ENCODE measurements around the gene CLCN2.

Gene CLCN2

GRCh38 chr3:184299488-184300377 lies 61.7 kb downstream of the CLCN2 start:
- no peak for TF ChIP-seq CTCF (conservative IDR thresholded peaks at IDR 0.05; ENCODE audit: low read depth, low read length)
- no peaks in the 10 kb centered on the region for H4K20me1 ChIP-seq (ENCODE audit: insufficient read depth)
- peak overlapping the region; percentile 44 for H3K27ac ChIP-seq
- H3K4me3 ChIP-seq (IDR thresholded peaks at IDR 0.05; ENCODE audit: insufficient read depth, low read depth, low read length): peak overlapping the region; percentile 81
- H3K4me2 ChIP-seq: peak overlapping the region; percentile 100
- H2AFZ ChIP-seq (ENCODE audit: low read depth): peak overlapping the region; percentile 28; the same call in 1 of the 2 replicates
- peaks cover 25% of the 10 kb centered on the region; the same call in 1 of the 2 replicates for H3K36me3 ChIP-seq (ENCODE audit: insufficient read depth)
- H3K4me1 ChIP-seq (ENCODE audit: low read depth, poor library complexity, severe bottlenecking): peaks cover 12% of the 10 kb centered on the region
- peak overlapping the region; percentile 72 for H3K9ac ChIP-seq
- H3K27me3 ChIP-seq (ENCODE audit: insufficient read depth, low read depth): no peaks in the 10 kb centered on the region
- peaks cover 27% of the 10 kb centered on the region for H3K79me2 ChIP-seq (ENCODE audit: insufficient read depth, low read depth)

GRCh38 chr3:184298759-184299487 lies 62.5 kb downstream of the CLCN2 start, which contains the start of gene PSMD2:
PSMD2 (plus strand) TSS chr3:184299241; CDS start chr3:184299267, 26 bp downstream.
- Histone ChIP-seq H3K9ac (peak within 1 kb of the TSS; percentile 72), H4K20me1 (ENCODE audit: insufficient read depth) (no peaks in the 10 kb centered on the region), H3K27ac (peak within 1 kb of the TSS; percentile 63), H3K27me3 (ENCODE audit: insufficient read depth, low read depth) (no peaks in the 10 kb centered on the region), H2AFZ (ENCODE audit: low read depth) (peak within 1 kb of the TSS; percentile 91), H3K4me1 (ENCODE audit: low read depth, poor library complexity, severe bottlenecking) (peaks cover 12% of the 10 kb centered on the region), H3K4me3 (IDR thresholded peaks at IDR 0.05; ENCODE audit: insufficient read depth, low read depth, low read length) (peak within 1 kb of the TSS; percentile 81), H3K36me3 (ENCODE audit: insufficient read depth) (peaks cover 21% of the 10 kb centered on the region; the same call in 1 of the 2 replicates), H3K4me2 (peak within 1 kb of the TSS; percentile 100), H3K79me2 (ENCODE audit: insufficient read depth, low read depth) (peaks cover 27% of the 10 kb centered on the region)
- TF ChIP-seq CTCF (conservative IDR thresholded peaks at IDR 0.05; ENCODE audit: low read depth, low read length): no peak

DNA sequence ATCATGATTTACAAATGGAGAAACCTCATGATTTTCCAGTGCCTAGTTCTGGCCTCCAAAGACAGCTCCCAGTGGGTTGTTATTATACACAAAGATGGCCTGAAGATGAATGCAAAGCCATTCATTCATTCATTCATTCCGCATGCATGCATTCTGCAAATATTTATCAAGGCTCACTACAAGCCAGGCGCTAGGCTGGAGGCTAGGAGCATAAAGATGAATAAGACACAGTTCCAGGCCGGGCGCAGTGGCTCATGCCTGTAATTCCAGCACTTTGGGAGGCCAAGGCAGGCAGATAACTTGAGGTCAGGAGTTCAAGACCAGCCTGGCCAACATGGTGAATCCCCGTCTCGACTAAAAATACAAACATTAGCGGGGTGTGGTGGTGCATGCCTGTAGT lies 64.8 kb downstream of the CLCN2 start:
- no peak overlapping the region for H3K4me2 ChIP-seq
- H3K27me3 ChIP-seq (ENCODE audit: insufficient read depth, low read depth): no peaks in the 10 kb centered on the region
- TF ChIP-seq CTCF (conservative IDR thresholded peaks at IDR 0.05; ENCODE audit: low read depth, low read length): no peak
- H3K36me3 ChIP-seq (ENCODE audit: insufficient read depth): peaks cover 2% of the 10 kb centered on the region; the same call in 1 of the 2 replicates
- H3K4me3 ChIP-seq (IDR thresholded peaks at IDR 0.05; ENCODE audit: insufficient read depth, low read depth, low read length): no peak overlapping the region
- no peaks in the 10 kb centered on the region for H4K20me1 ChIP-seq (ENCODE audit: insufficient read depth)
- no peak overlapping the region for H3K9ac ChIP-seq
- H3K79me2 ChIP-seq (ENCODE audit: insufficient read depth, low read depth): peaks cover 23% of the 10 kb centered on the region
- H3K27ac ChIP-seq: no peak overlapping the region
- H3K4me1 ChIP-seq (ENCODE audit: low read depth, poor library complexity, severe bottlenecking): peaks cover 12% of the 10 kb centered on the region
- H2AFZ ChIP-seq (ENCODE audit: low read depth): no peak overlapping the region
